ENCODE measurements around the gene CCNC.

CCNC gene, protein sequence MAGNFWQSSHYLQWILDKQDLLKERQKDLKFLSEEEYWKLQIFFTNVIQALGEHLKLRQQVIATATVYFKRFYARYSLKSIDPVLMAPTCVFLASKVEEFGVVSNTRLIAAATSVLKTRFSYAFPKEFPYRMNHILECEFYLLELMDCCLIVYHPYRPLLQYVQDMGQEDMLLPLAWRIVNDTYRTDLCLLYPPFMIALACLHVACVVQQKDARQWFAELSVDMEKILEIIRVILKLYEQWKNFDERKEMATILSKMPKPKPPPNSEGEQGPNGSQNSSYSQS

DNA sequence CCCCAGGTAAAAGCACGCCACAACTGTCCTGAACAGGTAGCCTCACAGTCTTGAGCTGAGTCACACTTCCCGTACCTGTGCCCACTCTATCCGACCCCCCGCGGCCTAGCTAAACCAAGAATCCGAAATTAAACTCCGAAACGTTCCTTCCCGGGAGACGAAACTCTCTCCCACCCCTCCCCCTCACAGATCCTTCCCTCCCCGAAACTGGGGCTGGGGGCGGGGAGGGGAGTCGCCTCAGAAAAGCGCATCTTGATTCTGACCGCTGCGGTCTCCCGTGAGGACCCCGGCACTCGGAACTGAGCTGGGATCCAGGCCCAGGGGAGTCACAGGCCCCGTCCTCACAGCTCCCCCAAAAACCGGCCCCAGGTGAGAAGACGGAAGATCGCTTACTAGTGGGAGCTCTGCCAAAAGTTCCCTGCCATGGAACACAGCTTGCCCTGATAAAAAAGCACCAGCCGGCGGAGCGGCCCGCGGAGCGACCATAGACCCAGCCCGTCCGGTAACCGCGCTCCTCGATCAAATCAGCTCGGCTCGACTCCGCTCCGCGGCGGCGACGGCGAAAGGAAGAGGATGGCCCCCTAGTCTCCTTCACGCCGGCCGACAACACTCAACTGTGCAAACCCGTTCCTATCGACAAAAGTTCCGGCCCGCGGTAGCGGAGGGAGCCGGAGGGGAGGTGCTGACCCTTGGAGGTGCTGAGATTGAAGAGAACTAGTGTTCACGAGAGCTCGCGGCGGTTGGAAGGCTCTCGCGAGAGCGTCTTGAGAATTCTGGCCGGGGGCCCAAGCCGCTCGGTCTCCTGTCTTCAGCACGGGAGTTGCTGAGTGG lies at the start of gene CCNC:
CCNC (minus strand) TSS at position 558 of the 831 bp plus-strand sequence; CDS start at position 425, 133 bp downstream.
- peak; percentile 33 to 66 for DNase-seq

DNA sequence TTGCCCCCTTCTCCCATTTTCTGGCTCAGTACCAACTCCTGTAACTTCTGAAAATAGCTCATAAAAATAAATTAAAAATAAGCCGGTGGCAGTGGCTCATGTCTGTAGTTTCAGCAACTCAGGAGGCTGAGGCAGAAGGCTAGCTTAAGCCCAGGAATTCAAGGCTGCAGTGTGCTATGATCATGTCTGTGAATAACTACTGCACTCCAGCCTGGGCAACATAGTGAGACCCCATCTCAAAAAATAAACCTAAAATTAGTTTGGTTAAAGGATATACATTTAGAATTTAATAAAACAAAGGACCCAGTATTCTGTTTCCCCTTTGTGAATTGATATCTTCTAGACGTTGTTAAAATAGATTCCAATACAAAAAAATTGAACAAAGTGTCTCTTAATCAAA lies 48.7 kb upstream of the CCNC start:
- no peak for DNase-seq

DNA sequence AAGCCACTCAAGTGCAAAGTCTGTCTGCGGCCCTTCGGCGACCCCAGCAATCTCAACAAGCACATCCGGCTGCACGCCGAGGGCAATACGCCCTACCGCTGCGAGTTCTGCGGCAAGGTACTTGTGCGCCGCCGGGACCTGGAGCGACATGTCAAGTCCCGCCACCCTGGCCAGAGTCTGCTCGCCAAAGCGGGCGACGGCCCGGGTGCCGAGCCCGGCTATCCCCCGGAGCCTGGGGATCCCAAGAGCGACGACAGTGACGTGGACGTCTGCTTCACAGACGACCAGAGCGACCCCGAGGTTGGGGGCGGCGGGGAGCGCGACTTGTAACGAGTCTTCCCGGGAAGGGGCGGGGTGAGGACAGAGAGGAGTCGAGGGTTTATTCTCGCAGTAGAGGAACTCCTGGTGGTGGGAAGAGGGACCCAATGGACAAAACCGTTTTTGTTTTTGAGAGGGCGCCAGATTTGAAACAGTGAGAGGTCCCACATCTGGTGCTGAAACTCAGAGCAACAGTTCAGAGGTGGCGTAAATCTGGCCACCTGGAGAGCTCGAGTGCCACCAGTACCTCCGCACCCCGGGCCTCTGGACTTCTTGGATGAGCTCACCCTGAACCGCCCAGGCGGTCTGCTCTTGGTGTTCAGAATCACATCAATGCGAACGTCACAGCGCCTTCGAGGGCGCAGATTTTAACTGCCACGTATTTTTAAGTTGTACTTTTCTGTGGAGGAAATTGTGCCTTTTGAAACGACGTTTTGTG lies 46.1 kb upstream of the CCNC start:
- DNase-seq = no peak

DNA sequence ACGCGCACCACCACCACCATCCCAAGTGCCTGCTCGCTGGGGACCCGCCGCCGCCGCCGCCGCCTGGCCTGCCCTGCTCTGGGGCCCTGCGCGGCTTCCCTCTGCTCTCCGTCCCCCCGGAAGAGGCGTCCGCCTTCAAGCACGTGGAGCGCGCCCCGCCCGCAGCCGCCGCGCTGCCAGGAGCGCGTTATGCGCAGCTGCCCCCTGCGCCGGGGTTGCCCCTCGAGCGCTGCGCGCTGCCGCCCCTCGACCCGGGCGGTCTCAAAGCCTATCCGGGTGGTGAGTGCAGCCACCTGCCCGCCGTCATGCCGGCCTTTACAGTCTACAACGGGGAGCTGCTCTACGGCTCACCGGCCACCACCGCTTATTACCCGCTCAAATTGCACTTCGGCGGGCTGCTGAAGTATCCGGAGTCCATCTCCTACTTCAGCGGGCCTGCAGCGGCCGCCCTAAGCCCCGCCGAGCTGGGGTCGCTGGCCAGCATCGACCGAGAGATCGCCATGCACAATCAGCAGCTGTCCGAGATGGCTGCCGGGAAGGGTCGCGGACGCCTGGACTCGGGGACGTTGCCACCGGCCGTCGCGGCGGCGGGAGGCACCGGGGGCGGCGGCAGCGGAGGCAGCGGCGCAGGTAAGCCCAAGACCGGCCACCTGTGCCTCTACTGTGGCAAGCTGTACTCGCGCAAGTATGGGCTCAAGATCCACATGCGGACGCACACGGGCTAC lies 45.4 kb upstream of the CCNC start:
- DNase-seq = no peak

DNA sequence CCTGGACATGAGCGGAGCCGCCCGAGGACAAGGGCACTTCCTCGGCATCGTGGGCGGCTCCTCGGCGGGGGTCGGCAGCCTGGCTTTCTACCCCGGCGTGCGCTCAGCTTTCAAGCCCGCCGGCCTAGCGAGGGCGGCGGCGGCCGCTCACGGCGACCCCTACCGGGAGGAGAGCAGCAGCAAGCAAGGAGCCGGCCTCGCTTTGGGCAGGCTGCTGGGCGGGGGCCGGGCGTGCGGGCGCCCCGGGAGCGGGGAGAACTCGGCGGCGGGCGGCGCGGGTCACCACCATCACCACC lies 44.9 kb upstream of the CCNC start:
- DNase-seq = no peak

DNA sequence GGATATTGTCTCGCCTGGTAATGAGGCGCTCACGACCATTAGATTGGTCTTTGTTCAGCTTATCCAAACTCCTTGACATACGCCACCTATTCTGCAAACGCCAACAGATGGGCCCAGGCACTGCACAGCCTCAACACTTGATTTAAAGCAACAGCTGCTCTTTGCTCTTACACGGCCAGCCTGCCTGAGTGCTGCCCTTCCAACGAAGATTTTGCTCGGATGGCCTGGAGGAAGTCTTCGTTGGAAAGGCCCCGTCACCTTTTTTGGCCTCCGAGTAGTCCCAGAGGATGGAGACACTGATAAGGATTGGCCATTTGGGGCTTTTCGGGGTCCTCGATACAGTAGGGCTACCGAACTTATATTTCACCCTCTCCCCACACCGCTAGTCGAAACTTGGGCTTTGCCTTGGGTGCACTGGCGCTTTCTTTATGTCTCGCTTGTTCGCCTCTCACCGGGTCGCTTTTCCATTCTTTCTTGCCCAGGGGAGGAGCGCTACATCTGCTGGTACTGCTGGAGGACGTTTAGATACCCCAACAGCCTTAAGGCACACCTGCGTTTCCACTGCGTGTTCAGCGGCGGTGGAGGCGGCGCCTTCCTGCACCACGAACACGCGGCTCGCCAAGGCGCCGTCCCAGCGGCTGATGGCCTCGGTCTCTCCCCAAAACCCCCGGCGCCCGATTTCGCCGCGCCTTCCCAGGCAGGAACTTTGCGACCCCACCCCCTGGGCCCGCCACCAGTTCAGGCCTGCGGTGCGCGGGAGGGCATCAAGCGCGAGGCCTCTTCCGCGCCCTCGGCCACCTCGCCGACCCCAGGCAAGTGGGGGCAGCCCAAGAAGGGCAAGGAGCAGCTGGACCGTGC lies 44.3 kb upstream of the CCNC start:
- no peak for DNase-seq

DNA sequence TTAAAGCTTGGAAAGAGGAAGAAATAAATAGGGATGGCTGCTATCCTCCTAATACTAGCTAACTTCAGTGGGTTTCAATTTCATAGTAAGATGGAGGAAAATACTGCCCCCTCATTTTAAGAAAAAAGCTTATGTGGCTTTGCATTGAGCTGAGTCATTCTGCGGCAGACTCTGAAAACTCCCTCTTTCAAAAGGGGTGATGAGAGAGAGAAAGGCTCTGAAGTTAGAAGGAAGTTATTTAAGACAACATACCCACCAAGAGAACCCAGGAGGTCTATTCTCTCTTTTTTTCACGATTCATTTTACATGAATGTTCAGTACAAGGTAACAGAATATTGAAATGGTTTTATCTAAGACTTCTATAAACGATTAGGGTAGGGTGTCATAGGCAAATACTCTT lies 42.7 kb upstream of the CCNC start:
- no peak for DNase-seq

DNA sequence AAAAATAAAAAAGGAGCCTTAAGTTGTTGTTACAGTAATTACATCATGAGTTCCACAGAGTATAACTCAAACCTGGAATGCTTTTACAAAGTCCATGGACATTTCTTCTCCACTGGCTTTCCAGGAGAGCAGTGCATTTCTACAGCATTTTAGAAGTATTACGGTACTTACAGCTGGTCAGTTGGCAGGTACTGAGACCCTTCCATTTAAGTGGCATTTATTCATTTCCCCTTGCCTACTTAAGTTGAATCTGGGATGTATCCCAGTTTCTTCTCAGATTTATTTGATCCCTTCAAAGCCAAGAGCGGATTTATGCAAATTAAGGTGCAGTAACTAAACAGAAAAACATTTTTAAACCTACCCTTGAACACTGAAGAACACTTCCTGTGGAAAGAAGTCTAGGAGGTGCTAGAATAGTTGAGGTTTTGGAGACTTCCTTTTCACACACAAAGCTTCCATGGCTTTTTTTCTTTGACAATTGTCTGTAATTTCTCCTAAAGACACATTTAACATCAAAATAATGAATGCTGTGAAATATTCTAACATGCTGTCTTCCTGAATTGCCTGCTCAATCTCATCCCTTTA lies 41.5 kb upstream of the CCNC start:
- DNase-seq = no peak

DNA sequence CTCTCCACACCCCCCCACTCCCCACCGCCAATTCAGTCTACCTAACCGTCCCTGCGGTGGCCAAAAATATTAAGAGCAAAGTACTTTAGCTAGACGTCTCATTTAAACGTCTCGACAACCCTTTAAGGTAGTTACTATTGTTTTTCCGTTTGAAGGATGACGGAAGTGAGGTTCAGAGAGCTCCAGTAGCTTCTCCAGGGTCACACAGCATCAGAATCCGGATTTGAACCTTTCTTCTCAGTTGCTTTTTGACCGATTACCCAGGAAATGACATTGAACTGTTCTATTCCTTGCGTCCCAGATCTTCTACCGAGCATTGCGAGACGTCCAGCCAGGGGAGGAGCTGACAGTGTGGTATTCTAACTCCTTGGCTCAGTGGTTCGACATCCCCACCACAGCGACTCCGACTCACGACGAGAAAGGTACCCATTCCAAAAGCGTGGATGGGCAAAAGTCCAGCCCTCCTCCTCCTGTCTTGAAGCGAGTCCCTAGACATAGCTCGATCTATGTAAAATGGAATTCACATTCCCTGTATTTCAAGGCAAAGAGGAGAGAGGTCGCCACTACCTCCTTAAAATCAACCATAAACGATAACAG lies 40.5 kb upstream of the CCNC start:
- no peak for DNase-seq

DNA sequence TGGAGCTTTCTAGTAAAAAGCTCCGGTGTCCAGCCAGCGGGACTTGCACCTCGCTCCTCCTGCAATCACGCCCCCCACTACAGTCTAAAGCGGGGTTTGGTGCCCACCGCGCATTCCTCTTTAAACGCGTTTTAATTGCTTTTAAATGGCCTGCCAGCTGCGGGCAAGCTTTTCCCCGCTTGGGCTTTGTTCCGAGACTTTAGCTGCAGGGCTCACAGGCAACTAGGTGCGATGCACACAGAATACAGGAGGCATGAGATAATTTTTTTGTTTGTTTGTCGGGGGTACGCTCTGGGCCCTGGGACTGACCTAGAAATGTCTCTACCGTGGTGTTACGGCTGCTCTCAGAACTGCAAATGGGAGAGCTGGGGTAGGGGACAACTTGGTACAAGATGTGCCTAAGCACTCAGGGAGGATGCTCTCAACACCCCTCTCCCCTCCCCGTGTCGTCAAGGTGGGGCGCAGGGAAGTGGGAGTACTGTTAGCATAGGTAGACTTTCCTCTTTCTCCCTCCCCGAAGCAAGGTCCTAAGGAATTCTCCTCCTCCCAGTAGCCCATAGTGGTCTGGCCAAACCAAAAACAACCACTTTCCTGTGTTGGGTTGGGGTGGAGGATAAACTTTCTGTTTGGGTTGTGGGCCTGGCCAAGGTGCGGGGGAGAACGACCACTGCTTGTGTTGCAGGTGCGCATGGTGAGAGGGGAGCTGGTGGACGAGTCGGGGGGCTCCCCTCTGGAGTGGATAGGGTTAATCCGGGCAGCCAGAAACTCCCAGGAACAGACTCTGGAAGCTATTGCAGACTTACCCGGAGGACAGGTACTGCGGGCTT lies 39.8 kb upstream of the CCNC start:
- DNase-seq = no peak

DNA sequence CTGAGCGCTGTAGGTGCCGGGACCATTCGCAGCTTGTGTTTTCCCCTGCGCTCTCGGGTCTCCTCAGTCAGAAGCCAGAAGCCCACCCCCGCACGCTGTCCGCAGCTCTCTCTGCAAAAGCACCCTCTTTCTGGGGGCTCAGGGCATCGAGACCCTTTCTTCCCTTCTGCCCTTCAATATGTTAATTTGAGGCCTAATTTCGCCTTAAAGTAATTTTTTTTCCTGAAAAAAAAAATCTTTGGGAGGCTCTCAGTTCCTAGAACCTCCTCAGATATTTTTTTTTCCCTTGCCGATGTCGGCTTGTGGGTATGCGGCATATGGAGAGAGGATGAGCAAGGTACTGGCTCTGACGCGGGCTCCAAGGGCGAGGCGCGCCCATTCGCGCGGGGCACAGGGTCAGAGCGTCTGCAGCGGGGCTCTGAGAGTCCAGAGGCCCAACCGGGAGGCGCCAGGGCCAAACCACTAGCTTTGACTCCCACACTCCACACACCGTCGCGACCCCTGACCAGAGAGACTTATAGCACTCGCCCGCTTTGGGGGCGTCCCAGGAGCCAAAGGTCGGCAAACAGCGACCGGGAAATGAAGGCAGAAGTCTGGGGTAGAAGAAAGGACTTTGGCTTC lies 39.1 kb upstream of the CCNC start:
- DNase-seq = no peak

DNA sequence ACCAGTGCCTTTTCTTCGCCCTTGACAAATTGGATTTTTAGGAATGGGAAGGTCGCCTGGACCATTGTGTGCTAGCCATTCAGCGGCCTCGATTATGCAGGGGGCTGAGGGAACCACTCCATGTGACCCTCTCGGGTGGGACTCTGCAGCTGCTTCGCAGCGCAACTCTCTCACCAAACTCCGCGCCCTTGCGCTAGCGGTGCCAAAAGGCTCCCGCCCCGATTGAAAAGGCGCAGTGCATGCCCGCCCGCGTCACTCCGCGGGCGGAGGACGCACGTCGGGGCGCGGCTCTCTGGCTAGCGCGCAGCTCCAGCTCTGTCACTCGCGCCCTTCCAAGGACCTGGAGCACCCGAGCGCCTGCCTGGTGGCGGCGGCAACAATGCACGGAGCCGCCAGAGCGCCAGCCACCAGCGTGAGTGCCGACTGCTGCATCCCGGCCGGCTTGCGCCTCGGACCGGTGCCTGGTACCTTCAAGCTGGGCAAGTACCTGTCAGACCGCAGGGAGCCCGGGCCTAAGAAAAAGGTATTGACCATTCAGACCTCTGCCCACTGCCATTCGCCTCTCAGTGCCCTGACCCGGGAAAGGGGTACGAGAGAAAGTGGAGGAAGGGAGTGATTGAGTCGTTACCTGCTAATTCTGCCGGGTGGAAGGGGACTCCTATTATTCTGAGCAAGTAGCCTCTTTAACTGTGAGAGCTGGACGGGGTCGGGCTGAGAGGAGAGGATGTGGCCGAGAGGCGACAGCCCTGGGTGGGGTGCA lies 38.4 kb upstream of the CCNC start, which contains the start of gene PRDM13:
PRDM13 (plus strand) TSS at position 178 of the 760 bp plus-strand sequence; CDS start at position 380, 202 bp downstream.
- no peak for DNase-seq

DNA sequence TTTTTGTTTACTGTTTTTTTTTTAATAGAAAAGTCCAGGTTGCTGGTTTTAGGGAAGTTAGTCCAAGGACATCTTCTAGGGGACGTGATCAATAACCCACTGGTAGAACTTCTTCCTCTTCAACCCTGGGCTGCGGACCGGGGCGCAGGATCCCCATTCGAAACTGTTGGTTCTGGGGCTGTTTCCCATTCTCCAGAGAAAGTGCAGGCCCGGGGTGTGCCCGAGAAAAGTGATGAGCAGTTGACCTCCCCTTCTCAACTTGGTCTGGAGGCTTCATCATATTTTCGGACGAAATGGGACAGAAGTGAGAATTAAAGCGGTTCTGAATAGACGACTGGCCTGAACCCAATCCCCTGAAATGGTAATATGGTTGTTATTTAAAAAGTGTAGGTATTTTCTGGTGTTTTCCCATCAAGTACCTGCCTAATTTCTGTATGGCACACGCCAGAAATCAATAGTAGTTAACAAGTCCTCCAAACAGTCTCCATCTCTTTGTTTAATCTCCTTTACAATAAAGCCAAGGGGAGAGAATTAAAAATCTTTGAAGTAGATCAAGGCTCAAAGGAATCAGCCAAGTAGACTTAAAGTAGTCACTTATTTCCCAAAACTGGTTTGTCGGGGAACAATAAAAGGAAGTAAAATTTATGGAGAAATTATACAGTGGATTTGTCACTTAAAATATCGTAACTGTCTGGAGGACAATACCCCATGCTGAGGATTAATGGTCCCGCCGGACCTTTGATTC lies 37.6 kb upstream of the CCNC start:
- DNase-seq = no peak

DNA sequence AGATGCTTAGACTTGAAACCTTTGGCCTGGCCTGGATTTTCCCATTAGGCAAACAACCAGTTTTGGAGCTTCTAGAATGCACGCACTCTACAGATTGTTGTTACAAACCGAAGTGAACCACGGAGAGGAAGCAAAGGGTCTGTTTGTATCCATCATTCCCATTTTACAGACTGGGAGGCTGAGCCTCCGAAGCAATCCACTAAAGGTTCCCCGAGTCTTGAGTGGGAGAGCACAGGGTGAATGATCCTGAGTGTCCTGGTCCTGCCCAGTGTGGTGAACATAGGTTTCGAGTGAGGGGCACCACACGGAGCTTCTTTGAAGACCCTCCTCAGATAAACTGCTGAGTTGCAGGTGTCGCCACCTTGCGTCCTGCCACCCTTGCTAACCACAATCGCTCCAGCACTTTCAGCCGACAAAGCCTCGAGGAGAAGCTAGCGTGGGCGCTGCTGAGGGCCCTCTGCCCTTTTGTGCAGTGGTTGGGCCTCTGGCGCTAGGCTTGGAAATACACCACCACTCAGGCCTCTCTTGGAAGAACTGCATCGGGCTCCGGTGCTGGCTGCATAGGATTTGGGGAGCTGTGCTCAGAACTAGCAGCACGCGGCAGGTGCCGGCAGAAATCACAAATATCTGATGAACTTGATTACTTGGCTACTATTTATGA lies 36.7 kb upstream of the CCNC start:
- DNase-seq = no peak

DNA sequence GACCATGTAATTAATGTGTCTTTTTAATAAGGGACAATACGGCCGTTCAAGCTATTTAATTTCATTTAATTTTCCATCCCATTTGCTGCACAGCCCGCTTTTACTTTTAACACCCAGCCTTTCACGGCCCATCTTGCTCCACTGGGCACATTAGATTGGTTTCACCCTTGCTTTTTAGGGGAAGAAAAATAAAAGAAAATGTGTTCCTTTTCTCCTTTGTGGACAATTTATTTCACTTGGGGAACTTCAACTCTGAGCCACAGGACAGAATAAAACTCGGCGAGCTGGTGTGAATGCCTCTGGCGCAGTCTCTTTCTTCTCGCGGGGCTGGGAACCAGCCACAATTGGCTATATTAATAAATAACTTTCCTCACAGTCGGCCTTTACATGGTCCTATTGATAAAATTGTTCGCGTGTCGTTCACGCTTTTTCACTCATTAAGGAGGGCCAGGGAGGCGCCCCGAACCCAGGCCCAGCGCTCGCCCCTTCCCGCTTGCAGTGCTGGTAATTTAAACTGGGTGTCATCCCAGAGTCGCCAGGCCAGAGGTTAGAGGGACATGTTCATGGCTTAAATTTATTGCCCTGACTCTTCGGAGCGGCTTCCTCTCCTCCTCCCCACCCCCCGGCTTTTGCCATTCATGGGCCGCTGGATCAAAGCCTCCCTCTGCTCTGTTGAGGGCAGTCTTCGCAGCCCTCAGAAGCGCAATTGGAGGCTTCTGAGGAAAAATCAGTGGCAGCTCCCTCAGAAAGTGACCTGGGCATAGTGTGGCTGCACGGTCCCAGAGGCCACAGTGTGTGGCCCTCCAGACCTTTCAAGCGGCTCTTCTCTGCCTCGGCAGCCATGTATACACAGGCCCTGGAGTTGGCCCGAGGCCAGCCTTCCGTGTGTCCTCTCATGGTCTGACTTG lies 36.0 kb upstream of the CCNC start:
- DNase-seq = no peak

DNA sequence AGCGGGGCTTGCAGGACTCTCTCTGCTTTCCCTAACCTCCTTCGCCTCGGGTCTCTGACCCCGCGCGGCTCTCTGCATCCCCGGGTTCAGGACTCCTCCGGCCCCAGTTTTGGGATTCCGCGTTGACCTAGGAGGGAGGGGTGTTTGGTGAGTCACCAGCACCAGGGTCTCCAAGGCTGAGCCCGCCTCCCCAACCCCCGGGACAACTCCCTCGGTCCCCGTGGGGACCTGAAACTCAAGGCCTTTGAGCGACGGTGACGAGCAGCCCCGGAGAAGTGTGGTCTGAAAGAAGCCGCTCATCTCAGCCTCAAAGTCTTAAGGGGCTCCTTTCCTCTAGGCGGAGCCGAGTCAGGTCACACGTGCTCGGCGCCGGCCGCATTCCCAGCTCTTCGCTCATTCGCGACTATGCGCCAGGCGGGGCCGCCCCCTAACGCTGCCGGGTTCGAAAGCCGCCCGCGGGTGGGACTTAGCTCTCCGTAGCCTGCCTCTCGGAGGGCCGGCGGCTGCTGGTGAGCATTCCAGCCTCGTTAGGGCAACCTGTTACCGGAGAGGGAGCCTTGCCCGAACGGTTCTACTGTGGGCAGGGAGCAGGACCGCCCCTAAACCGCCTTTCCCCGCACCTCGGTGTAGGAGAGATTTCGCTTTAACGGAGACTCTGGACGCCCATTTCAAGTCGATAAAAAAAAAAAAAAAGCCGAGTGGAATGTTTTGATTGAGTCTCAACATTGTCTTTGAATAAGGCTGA lies 35.1 kb upstream of the CCNC start:
- no peak for DNase-seq

Data from cerebellar nuclear complex (tissue), 1 donor.